Mesenchymal stem cell (in vitro differentiated cells and primary cell): ENCODE measurements around the gene ANKRD13C.

Experiments
- DNase-seq: peaks from one replicate; pipeline ENCODE4 v3.0.0-alpha.2; 2013
- H2AFZ ChIP-seq: one replicate; pipeline ENCODE4 v1.6.1; 2013; ENCODE audit warnings: low read depth, mild to moderate bottlenecking, control low read depth, inconsistent platforms, low read length, moderate library complexity
- H2AK5ac ChIP-seq: 2 replicates; pipeline ENCODE4 v1.6.1; 2013; ENCODE audit warnings: low read length, moderate library complexity, mild to moderate bottlenecking, inconsistent platforms; ENCODE audit not compliant: severe bottlenecking
- H2BK120ac ChIP-seq: one replicate; pipeline ENCODE4 v1.6.1; 2013; ENCODE audit warnings: low read depth, mild to moderate bottlenecking, inconsistent platforms, low read length, moderate library complexity
- H2BK12ac ChIP-seq, 2 experiments: one replicate each; pipeline ENCODE4 v1.6.1; 2013; ENCODE audit warnings: inconsistent platforms in 2 of 2, low read length in 2 of 2, mild to moderate bottlenecking in 2 of 2, moderate library complexity in 2 of 2, control low read depth in 1 of 2
- H2BK15ac ChIP-seq: one replicate; pipeline ENCODE4 v1.6.1; 2013; ENCODE audit warnings: mild to moderate bottlenecking, low read depth, inconsistent platforms; ENCODE audit not compliant: poor library complexity, severe bottlenecking
- H2BK5ac ChIP-seq: 2 replicates; pipeline ENCODE4 v1.6.1; 2013; ENCODE audit warnings: low read depth, mild to moderate bottlenecking, low read length, control low read depth, inconsistent platforms; ENCODE audit not compliant: poor library complexity, severe bottlenecking
- H3K14ac ChIP-seq, 2 experiments: one replicate each; pipeline ENCODE4 v1.6.1; 2013; ENCODE audit warnings: inconsistent platforms in 2 of 2, low read length in 2 of 2, control low read depth in 1 of 2, mild to moderate bottlenecking in 1 of 2, moderate library complexity in 1 of 2
- H3K18ac ChIP-seq, 2 experiments: one replicate each; pipeline ENCODE4 v1.6.1; 2013; ENCODE audit warnings: inconsistent platforms in 2 of 2, low read length in 2 of 2, control low read depth in 1 of 2, low read depth in 1 of 2, mild to moderate bottlenecking in 1 of 2
- H3K23ac ChIP-seq, 2 experiments: one replicate each; pipeline ENCODE4 v1.6.1; 2013; ENCODE audit warnings: inconsistent platforms in 2 of 2, low read length in 2 of 2, mild to moderate bottlenecking in 2 of 2, moderate library complexity in 2 of 2, control low read depth in 1 of 2
- H3K27ac ChIP-seq: 2 replicates; pipeline ENCODE4 v1.5.1; 2013; ENCODE audit warnings: mild to moderate bottlenecking, moderate library complexity, low read length, control low read depth, inconsistent platforms; ENCODE audit not compliant: poor library complexity, severe bottlenecking
- H3K27me3 ChIP-seq, 2 experiments: 2 replicates each; pipeline versions ENCODE4 v1.6.1 to v1.7.0; 2013; ENCODE audit warnings: low read length in 2 of 2, mild to moderate bottlenecking in 2 of 2, moderate library complexity in 2 of 2, control low read depth in 1 of 2, inconsistent platforms in 1 of 2; ENCODE audit not compliant: control insufficient read depth in 1 of 2, insufficient read depth in 1 of 2
- H3K36me3 ChIP-seq, 2 experiments: 2 replicates each; pipeline versions ENCODE4 v1.6.1 to v1.7.0; 2013; ENCODE audit warnings: low read length in 2 of 2, control low read depth in 1 of 2, inconsistent platforms in 1 of 2, low read depth in 1 of 2, mild to moderate bottlenecking in 1 of 2; ENCODE audit not compliant: insufficient read depth in 2 of 2, control insufficient read depth in 1 of 2
- H3K4ac ChIP-seq, 2 experiments: one replicate each; pipeline ENCODE4 v1.6.1; 2013; ENCODE audit warnings: inconsistent platforms in 2 of 2, low read length in 2 of 2, mild to moderate bottlenecking in 2 of 2, moderate library complexity in 2 of 2, control low read depth in 1 of 2, low read depth in 1 of 2
- H3K4me1 ChIP-seq: 2 replicates; pipeline ENCODE4 v1.6.1; 2013; ENCODE audit warnings: low read depth, low read length, control low read depth; ENCODE audit not compliant: control insufficient read depth, insufficient read depth
- H3K4me2 ChIP-seq: 2 replicates; pipeline ENCODE4 v1.6.1; 2013; ENCODE audit warnings: low read length, mild to moderate bottlenecking, inconsistent platforms; ENCODE audit not compliant: poor library complexity, severe bottlenecking
- H3K4me3 ChIP-seq, 2 experiments: 2 replicates each; pipeline versions ENCODE4 v1.5.1 to v1.7.0; 2013; ENCODE audit warnings: low read length in 2 of 2, mild to moderate bottlenecking in 2 of 2, control low read depth in 1 of 2, low read depth in 1 of 2; ENCODE audit not compliant: insufficient read depth in 1 of 2
- H3K79me1 ChIP-seq: replicated peaks from 2 replicates; pipeline ENCODE4 v1.6.1; 2013; ENCODE audit warnings: mild to moderate bottlenecking, control low read depth, low read length, inconsistent platforms; ENCODE audit not compliant: poor library complexity, severe bottlenecking
- H3K9ac ChIP-seq: 2 replicates; pipeline ENCODE4 v1.7.0; 2013; ENCODE audit warnings: mild to moderate bottlenecking, low read length, moderate library complexity
- H3K9me3 ChIP-seq: 2 replicates; pipeline ENCODE4 v1.7.0; 2013; ENCODE audit warnings: mild to moderate bottlenecking, low read length; ENCODE audit not compliant: control insufficient read depth
- H4K8ac ChIP-seq: one replicate; pipeline ENCODE4 v1.6.1; 2013; ENCODE audit warnings: inconsistent platforms, mild to moderate bottlenecking, low read length, moderate library complexity
- H4K91ac ChIP-seq: one replicate; pipeline ENCODE4 v1.6.1; 2013; ENCODE audit warnings: mild to moderate bottlenecking, low read length, inconsistent platforms
- WGBS: methylation state at CpG from one replicate; pipeline ENCODE4 v1.1.7; 2013; ENCODE audit warnings: mixed read lengths; 5-methylcytosine and 5-hydroxymethylcytosine counted together

ANKRD13C gene

GRCh38 chr1:70315782-70316181 is 38.7 kb downstream of the ANKRD13C start:
- H3K4me1 ChIP-seq: peaks cover 5% of the 10 kb centered on the region
- no peak overlapping the region for H3K9ac ChIP-seq
- no peak overlapping the region for H3K4me2 ChIP-seq
- no peak overlapping the region for H3K4ac ChIP-seq
- no peak overlapping the region for H2BK120ac ChIP-seq
- H3K18ac ChIP-seq: no peak overlapping the region
- no peak overlapping the region for H4K8ac ChIP-seq
- H3K27me3 ChIP-seq: no peaks in the 10 kb centered on the region
- peaks cover 7% of the 10 kb centered on the region for H3K79me1 ChIP-seq
- H2AFZ ChIP-seq: no peak overlapping the region
- 94% methylated on average over 1 of the region's 1 CpG for whole genome bisulfite sequencing
- no peak overlapping the region for H2BK12ac ChIP-seq
- no peak overlapping the region for H3K27ac ChIP-seq
- no peak overlapping the region for H4K91ac ChIP-seq
- H3K9me3 ChIP-seq: no peaks in the 10 kb centered on the region
- no peak overlapping the region for H3K4me3 ChIP-seq
- DNase-seq: no peak
- no peak overlapping the region for H2AK5ac ChIP-seq
- H3K23ac ChIP-seq: no peak overlapping the region
- peaks cover 3 to 10% of the 10 kb centered on the region in 2 experiments for H3K36me3 ChIP-seq
- H3K14ac ChIP-seq: no peak overlapping the region
- no peak overlapping the region for H2BK15ac ChIP-seq
- no peak overlapping the region for H2BK5ac ChIP-seq

- Histone ChIP-seq H3K27ac (no peak overlapping the region), H2BK5ac (no peak overlapping the region), H3K14ac (no peak overlapping the region), H3K36me3 (peaks cover 3 to 10% of the 10 kb centered on the region in 2 experiments), H3K18ac (no peak overlapping the region), H3K27me3 (no peaks in the 10 kb centered on the region), H2AFZ (no peak overlapping the region), H3K4ac (no peak overlapping the region), H3K4me1 (no peaks in the 10 kb centered on the region), H3K23ac (no peak overlapping the region), H3K79me1 (peaks cover 5% of the 10 kb centered on the region), H3K4me3 (no peak overlapping the region), H4K8ac (no peak overlapping the region), H3K9me3 (no peaks in the 10 kb centered on the region), H2BK15ac (no peak overlapping the region), H3K9ac (no peak overlapping the region), H2BK12ac (no peak overlapping the region), H4K91ac (no peak overlapping the region), H2BK120ac (no peak overlapping the region), H2AK5ac (no peak overlapping the region), H3K4me2 (no peak overlapping the region)
- no CpG with 5 or more reads among the region's 6 CpGs for WGBS
- no peak for DNase-seq
Observed at GRCh38 chr1:70314706-70315304, 39.7 kb downstream of the ANKRD13C start.

GRCh38 chr1:70311369-70311768 is 43.2 kb downstream of the ANKRD13C start:
- Histone ChIP-seq H3K18ac (no peak overlapping the region), H3K36me3 (peaks cover 13 to 30% of the 10 kb centered on the region in 2 experiments), H3K27ac (no peak overlapping the region), H2BK12ac (no peak overlapping the region), H3K9ac (no peak overlapping the region), H3K9me3 (no peaks in the 10 kb centered on the region), H3K79me1 (peaks cover 10% of the 10 kb centered on the region), H2BK5ac (no peak overlapping the region), H3K14ac (no peak overlapping the region), H3K4me3 (no peak overlapping the region), H4K91ac (no peak overlapping the region), H2BK15ac (no peak overlapping the region), H3K23ac (no peak overlapping the region), H2AFZ (no peak overlapping the region), H3K4me2 (no peak overlapping the region), H3K4me1 (no peaks in the 10 kb centered on the region), H2AK5ac (no peak overlapping the region), H4K8ac (no peak overlapping the region), H2BK120ac (no peak overlapping the region), H3K27me3 (no peaks in the 10 kb centered on the region), H3K4ac (no peak overlapping the region)
- no CpG with 5 or more reads among the region's 3 CpGs for WGBS
- DNase-seq: no peak

- no peak for DNase-seq
- Histone ChIP-seq H3K4ac (no peak overlapping the region), H3K18ac (no peak overlapping the region), H3K9ac (no peak overlapping the region), H3K4me2 (no peak overlapping the region), H3K27ac (no peak overlapping the region), H3K27me3 (no peaks in the 10 kb centered on the region), H3K4me1 (no peaks in the 10 kb centered on the region), H3K23ac (no peak overlapping the region), H3K79me1 (peaks cover 12% of the 10 kb centered on the region), H2AK5ac (no peak overlapping the region), H2BK15ac (no peak overlapping the region), H2BK120ac (no peak overlapping the region), H4K91ac (no peak overlapping the region), H3K9me3 (no peaks in the 10 kb centered on the region), H2AFZ (no peak overlapping the region), H4K8ac (no peak overlapping the region), H3K36me3 (peaks cover 5 to 58% of the 10 kb centered on the region in 2 experiments), H3K4me3 (no peak overlapping the region), H3K14ac (no peak overlapping the region), H2BK5ac (no peak overlapping the region), H2BK12ac (no peak overlapping the region)
Observed at GRCh38 chr1:70299472-70299871, 55.0 kb downstream of the ANKRD13C start.
